Measurements from ENCODE around the gene TSPAN4.

The TSPAN4 gene

DNA sequence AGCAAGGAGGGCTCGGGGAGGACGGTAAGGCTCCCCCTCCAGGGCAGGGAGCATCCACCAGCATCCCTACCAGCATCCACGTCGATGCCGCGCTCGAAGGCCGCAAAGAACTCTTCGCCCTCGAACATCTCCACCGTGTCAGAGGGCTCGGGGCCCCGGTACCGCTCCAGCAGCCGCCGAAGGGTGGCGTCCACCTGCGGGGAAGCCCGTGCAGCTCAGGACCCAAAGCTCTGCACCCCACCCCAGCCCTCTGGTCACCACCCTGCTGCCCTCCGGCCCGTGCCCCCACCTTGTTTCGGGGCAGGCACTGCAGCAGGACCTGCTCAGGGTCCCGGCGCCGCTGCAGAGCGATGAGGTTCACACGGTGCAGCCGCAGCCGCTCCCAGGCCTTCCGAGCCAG, 42.2 kb upstream of the TSPAN4 start:
- POLR2A ChIA-PET = no interaction called here
- no peak for DNase-seq
- CTCF ChIA-PET = interaction anchor here (0.8 to 1.7 kb wide), 2 partner anchors 17 to 23 kb away, joined by 3 to 5 read pairs; partner anchors contain the start of gene GATD1
- H3K4me1 ChIP-seq (ENCODE audit: control extremely low read depth in 1 of 4, control insufficient read depth in 4 of 4, insufficient read depth in 4 of 4, low read length in 3 of 4) = peaks cover 4 to 47% (median 43%) of the 10 kb centered on the region in 4 experiments
- peaks cover 0 to 40% (median 19%) of the 10 kb centered on the region in 4 experiments for H3K36me3 ChIP-seq (ENCODE audit: control insufficient read depth in 4 of 4, insufficient read depth in 4 of 4, low read length in 3 of 4)
- H3K27ac ChIP-seq (ENCODE audit: insufficient read depth in 1 of 2, low read depth in 1 of 2, low read length in 2 of 2, poor library complexity in 1 of 2, severe bottlenecking in 2 of 2) = no peak overlapping the region
- no peak overlapping the region for H3K4me3 ChIP-seq (ENCODE audit: control insufficient read depth in 1 of 7, extremely low read depth in 1 of 7, insufficient read depth in 4 of 7, low read depth in 2 of 7, low read length in 6 of 7)
- no peaks in the 10 kb centered on the region for H3K9me3 ChIP-seq (ENCODE audit: control extremely low read depth in 1 of 5, control insufficient read depth in 4 of 5, insufficient read depth in 2 of 5, low read depth in 1 of 5, low read length in 4 of 5)
- WGBS (ENCODE audit: insufficient coverage) = 97% methylated on average over 18 of the region's 30 CpGs
- H3K27me3 ChIP-seq (replicated peaks in 2 of 5; ENCODE audit: control insufficient read depth in 4 of 5, insufficient read depth in 5 of 5, low read length in 4 of 5) = no peaks in the 10 kb centered on the region

DNA sequence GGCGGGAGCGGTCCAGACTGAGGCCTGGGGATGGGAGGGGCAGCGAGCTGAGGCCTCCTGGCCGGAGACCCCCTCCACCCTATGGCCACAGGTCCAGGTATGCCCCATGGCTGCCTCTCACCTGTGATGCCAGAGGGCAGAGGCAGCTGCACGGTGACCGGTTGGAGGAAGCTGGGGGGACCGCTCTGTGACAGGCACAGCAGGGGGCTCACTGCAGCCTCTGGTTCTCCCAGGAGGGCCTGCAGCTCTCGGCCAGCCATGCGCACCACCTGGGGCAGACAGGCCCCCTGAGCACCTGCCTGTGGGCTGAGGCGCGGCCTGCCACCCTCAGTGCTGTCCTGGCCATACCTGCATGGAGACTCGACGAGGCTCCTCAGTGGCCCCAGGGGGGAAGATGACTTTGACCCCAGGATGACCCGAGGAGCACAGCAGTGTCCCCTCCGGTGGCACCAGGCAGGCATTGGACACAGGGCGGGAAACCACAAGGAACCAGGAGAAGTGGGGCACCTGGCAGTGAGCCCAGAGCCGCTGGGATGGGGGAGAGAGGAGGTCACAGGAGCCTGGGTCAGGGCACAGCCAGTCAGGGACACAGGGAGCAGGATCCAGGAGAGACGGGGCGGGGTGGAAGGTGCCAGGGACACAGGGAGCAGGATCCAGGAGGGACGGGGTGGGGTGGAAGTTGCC, 41.4 kb upstream of the TSPAN4 start:
- ChIA-PET POLR2A (no interaction called here), CTCF (interaction anchor here (0.8 to 1.7 kb wide), 2 partner anchors 18 to 24 kb away, joined by 3 to 5 read pairs; partner anchors contain the start of gene GATD1)
- Histone ChIP-seq H3K27me3 (replicated peaks in 2 of 5; ENCODE audit: control insufficient read depth in 4 of 5, insufficient read depth in 5 of 5, low read length in 4 of 5) (no peaks in the 10 kb centered on the region), H3K4me3 (ENCODE audit: control insufficient read depth in 1 of 7, extremely low read depth in 1 of 7, insufficient read depth in 4 of 7, low read depth in 2 of 7, low read length in 6 of 7) (no peak overlapping the region), H3K9me3 (ENCODE audit: control extremely low read depth in 1 of 5, control insufficient read depth in 4 of 5, insufficient read depth in 2 of 5, low read depth in 1 of 5, low read length in 4 of 5) (no peaks in the 10 kb centered on the region), H3K36me3 (ENCODE audit: control insufficient read depth in 4 of 4, insufficient read depth in 4 of 4, low read length in 3 of 4) (peaks cover 0 to 40% (median 19%) of the 10 kb centered on the region in 4 experiments), H3K4me1 (ENCODE audit: control extremely low read depth in 1 of 4, control insufficient read depth in 4 of 4, insufficient read depth in 4 of 4, low read length in 3 of 4) (peaks cover 4 to 42% (median 40%) of the 10 kb centered on the region in 4 experiments), H3K27ac (ENCODE audit: insufficient read depth in 1 of 2, low read depth in 1 of 2, low read length in 2 of 2, poor library complexity in 1 of 2, severe bottlenecking in 2 of 2) (no peak overlapping the region)
- WGBS (ENCODE audit: insufficient coverage) = 95% methylated on average over 16 of the region's 20 CpGs
- no peak for DNase-seq

DNA sequence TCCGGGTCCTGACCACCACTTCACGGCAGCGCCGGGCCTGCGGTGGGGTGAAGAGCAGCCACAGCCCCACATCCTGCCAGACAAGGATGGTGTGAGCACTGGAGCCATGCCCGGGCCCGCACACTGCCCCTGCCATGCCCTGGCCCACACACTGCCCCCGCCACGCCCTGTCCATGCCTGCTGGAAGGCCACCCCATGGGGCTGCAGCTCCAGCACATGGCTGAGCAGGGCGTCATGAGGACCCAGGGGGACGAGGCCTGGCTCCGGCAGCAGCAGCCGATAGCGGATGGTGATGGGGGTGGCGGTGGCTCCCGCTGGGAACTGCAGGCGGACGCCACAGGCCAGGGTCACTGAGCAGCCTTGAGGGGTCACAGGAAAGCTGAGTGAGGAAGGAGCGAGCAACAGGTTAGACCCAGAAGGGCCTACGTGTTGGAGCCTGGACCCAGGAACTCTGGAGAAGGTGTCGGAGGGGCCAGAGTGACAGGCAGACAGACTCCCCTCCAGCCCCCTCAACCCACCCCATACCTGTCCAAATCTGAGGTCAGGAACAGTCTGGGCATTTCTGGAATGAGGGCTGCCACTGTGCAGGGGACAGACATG, 40.5 kb upstream of the TSPAN4 start:
- Histone ChIP-seq H3K9me3 (ENCODE audit: control extremely low read depth in 1 of 5, control insufficient read depth in 4 of 5, insufficient read depth in 2 of 5, low read depth in 1 of 5, low read length in 4 of 5) (no peaks in the 10 kb centered on the region), H3K4me3 (ENCODE audit: control insufficient read depth in 1 of 7, extremely low read depth in 1 of 7, insufficient read depth in 4 of 7, low read depth in 2 of 7, low read length in 6 of 7) (no peak overlapping the region), H3K4me1 (ENCODE audit: control extremely low read depth in 1 of 4, control insufficient read depth in 4 of 4, insufficient read depth in 4 of 4, low read length in 3 of 4) (peaks cover 0 to 34% (median 31%) of the 10 kb centered on the region in 4 experiments), H3K27ac (ENCODE audit: insufficient read depth in 1 of 2, low read depth in 1 of 2, low read length in 2 of 2, poor library complexity in 1 of 2, severe bottlenecking in 2 of 2) (no peak overlapping the region), H3K36me3 (ENCODE audit: control insufficient read depth in 4 of 4, insufficient read depth in 4 of 4, low read length in 3 of 4) (peaks cover 0 to 40% (median 19%) of the 10 kb centered on the region in 4 experiments), H3K27me3 (replicated peaks in 2 of 5; ENCODE audit: control insufficient read depth in 4 of 5, insufficient read depth in 5 of 5, low read length in 4 of 5) (no peaks in the 10 kb centered on the region)
- ChIA-PET CTCF (no interaction called here), POLR2A (no interaction called here)
- DNase-seq = no peak
- WGBS (ENCODE audit: insufficient coverage) = 99% methylated on average over 18 of the region's 21 CpGs

DNA sequence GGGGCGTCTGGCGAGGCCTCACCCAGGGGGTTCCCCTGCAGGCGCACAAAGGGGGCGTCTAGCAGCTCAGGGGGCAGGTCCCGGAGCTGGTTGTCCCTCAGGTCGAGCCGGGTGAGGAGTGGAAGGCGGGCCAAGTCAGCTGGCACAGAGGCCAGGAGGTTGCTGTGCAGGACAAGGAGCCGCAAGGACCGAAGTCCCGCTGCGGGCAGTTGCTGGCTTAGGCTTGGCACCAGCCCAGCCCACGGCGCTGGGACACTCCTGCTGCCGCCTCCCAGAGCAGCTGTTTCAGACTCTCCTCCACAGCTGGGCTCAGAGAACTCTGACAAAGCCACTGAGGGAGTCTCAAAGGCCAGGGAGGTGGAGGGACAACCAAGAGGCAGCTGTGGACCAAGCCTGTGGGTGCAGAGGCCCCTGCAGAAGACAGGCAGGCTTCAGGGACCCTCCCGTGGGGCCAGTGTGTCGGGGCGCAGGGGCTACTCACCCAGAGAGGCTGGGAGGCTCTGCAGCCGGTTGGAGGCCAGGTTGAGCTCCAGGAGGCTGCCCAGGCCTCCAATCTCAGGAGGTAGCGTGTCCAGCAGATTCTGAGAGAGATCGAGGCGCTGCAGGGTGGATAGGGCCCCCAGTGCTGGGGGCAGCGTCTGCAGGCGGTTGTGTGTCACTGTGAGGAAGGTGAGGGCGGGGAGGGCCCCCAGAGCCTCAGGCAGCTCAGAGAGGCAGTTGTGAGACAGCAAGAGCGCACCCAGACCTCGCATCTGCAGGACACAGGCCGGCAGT, 39.8 kb upstream of the TSPAN4 start:
- peaks cover 0 to 30% (median 27%) of the 10 kb centered on the region in 4 experiments for H3K4me1 ChIP-seq (ENCODE audit: control extremely low read depth in 1 of 4, control insufficient read depth in 4 of 4, insufficient read depth in 4 of 4, low read length in 3 of 4)
- DNase-seq = no peak
- WGBS (ENCODE audit: insufficient coverage) = 96% methylated on average over 26 of the region's 28 CpGs
- no peak overlapping the region for H3K27ac ChIP-seq (ENCODE audit: insufficient read depth in 1 of 2, low read depth in 1 of 2, low read length in 2 of 2, poor library complexity in 1 of 2, severe bottlenecking in 2 of 2)
- H3K9me3 ChIP-seq (ENCODE audit: control extremely low read depth in 1 of 5, control insufficient read depth in 4 of 5, insufficient read depth in 2 of 5, low read depth in 1 of 5, low read length in 4 of 5) = no peaks in the 10 kb centered on the region
- H3K36me3 ChIP-seq (ENCODE audit: control insufficient read depth in 4 of 4, insufficient read depth in 4 of 4, low read length in 3 of 4) = peaks cover 0 to 40% (median 19%) of the 10 kb centered on the region in 4 experiments
- no peak overlapping the region for H3K4me3 ChIP-seq (ENCODE audit: control insufficient read depth in 1 of 7, extremely low read depth in 1 of 7, insufficient read depth in 4 of 7, low read depth in 2 of 7, low read length in 6 of 7)
- no peaks in the 10 kb centered on the region for H3K27me3 ChIP-seq (replicated peaks in 2 of 5; ENCODE audit: control insufficient read depth in 4 of 5, insufficient read depth in 5 of 5, low read length in 4 of 5)
- CTCF ChIA-PET = interaction anchor here (1.4 kb wide), 1 partner anchor 17 kb away, joined by 5 read pairs; no protein-coding TSS in a partner anchor
- POLR2A ChIA-PET = no interaction called here

DNA sequence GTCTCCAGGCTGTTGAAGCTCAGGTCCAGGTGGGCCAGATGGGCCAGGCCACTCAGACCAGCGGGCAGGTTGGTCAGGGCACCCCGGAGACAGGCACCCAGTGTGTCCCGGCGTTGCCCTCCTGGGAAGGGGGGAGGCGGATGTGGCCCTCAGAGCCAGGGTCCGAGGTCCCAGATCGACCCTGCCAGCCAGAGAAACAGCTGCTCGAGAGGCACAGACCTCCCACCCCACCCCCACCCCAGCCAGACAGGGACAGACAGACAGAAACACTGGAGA, 39.2 kb upstream of the TSPAN4 start:
- H3K27ac ChIP-seq (ENCODE audit: insufficient read depth in 1 of 2, low read depth in 1 of 2, low read length in 2 of 2, poor library complexity in 1 of 2, severe bottlenecking in 2 of 2) = no peak overlapping the region
- WGBS (ENCODE audit: insufficient coverage) = 94% methylated on average over 2 of the region's 8 CpGs
- POLR2A ChIA-PET = no interaction called here
- no peaks in the 10 kb centered on the region for H3K27me3 ChIP-seq (replicated peaks in 2 of 5; ENCODE audit: control insufficient read depth in 4 of 5, insufficient read depth in 5 of 5, low read length in 4 of 5)
- no peaks in the 10 kb centered on the region for H3K9me3 ChIP-seq (ENCODE audit: control extremely low read depth in 1 of 5, control insufficient read depth in 4 of 5, insufficient read depth in 2 of 5, low read depth in 1 of 5, low read length in 4 of 5)
- H3K4me1 ChIP-seq (ENCODE audit: control extremely low read depth in 1 of 4, control insufficient read depth in 4 of 4, insufficient read depth in 4 of 4, low read length in 3 of 4) = peaks cover 0 to 36% (median 27%) of the 10 kb centered on the region in 4 experiments
- peaks cover 0 to 40% (median 19%) of the 10 kb centered on the region in 4 experiments for H3K36me3 ChIP-seq (ENCODE audit: control insufficient read depth in 4 of 4, insufficient read depth in 4 of 4, low read length in 3 of 4)
- no peak for DNase-seq
- H3K4me3 ChIP-seq (ENCODE audit: control insufficient read depth in 1 of 7, extremely low read depth in 1 of 7, insufficient read depth in 4 of 7, low read depth in 2 of 7, low read length in 6 of 7) = no peak overlapping the region
- CTCF ChIA-PET = interaction anchor here (1.4 kb wide), 2 partner anchors 16 to 28 kb away, joined by 3 to 5 read pairs; no protein-coding TSS in a partner anchor

DNA sequence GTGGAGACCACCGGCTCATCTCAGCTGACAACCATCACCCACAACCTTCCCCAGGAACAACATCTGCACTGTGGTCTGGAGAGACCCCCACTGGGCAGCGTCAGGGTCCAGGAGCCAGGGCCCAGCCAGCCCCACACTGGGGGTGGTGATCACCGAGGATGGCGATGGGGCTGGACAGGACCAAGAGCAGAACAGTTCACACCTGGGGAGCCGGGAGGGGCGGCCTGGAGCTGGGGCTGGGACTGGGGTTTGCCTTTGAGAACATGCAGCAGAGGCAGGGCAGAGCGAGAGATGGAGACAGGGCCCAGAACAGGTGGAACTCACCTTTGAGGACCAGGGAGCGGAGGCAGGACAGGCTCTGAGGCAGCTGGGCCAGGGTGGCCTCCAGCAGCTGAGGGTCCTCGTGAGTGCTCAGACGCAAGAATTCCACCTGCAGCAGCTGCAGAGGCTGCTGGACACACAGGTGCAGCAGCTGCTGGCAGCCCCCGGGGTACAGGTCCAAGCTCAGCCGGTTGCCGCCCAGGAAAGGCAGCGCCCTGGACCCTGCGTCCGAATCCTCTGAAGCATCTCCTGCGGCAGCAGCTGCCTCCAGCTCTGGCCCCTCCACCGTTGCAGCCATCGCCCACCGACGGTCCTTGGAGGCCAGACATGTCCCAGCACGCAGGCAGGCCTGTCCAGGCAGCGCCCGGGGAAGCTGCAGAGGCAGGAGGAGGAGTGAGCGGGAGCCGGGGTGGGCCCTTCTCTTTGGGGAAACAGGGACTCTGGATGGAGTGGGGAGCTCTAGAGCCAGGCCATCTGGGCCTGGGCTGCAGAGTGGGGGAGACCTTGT, 38.7 kb upstream of the TSPAN4 start:
- ChIA-PET POLR2A (no interaction called here), CTCF (interaction anchor here (1.0 to 1.4 kb wide), 3 partner anchors 15 to 28 kb away, joined by 3 to 5 read pairs (median 3); no protein-coding TSS in a partner anchor)
- Histone ChIP-seq H3K27me3 (replicated peaks in 2 of 5; ENCODE audit: control insufficient read depth in 4 of 5, insufficient read depth in 5 of 5, low read length in 4 of 5) (no peaks in the 10 kb centered on the region), H3K9me3 (ENCODE audit: control extremely low read depth in 1 of 5, control insufficient read depth in 4 of 5, insufficient read depth in 2 of 5, low read depth in 1 of 5, low read length in 4 of 5) (no peaks in the 10 kb centered on the region), H3K4me1 (ENCODE audit: control extremely low read depth in 1 of 4, control insufficient read depth in 4 of 4, insufficient read depth in 4 of 4, low read length in 3 of 4) (peaks cover 2 to 40% (median 31%) of the 10 kb centered on the region in 4 experiments), H3K36me3 (ENCODE audit: control insufficient read depth in 4 of 4, insufficient read depth in 4 of 4, low read length in 3 of 4) (peaks cover 0 to 40% (median 19%) of the 10 kb centered on the region in 4 experiments), H3K4me3 (ENCODE audit: control insufficient read depth in 1 of 7, extremely low read depth in 1 of 7, insufficient read depth in 4 of 7, low read depth in 2 of 7, low read length in 6 of 7) (peak overlapping the region; percentile 36 to 79 (median 71)), H3K27ac (ENCODE audit: insufficient read depth in 1 of 2, low read depth in 1 of 2, low read length in 2 of 2, poor library complexity in 1 of 2, severe bottlenecking in 2 of 2) (peak overlapping the region in 1 of 2 experiments; percentile 49)
- DNase-seq = no peak
- 77% methylated on average over 22 of the region's 26 CpGs for WGBS (ENCODE audit: insufficient coverage)
